ENCODE data around the gene IRS2. TPM values are rescaled to one million over a fixed set of nuclear protein-coding genes. Genes with fewer than 3 reads are reported as not detected.

Gene IRS2
- total RNA-seq, 1 donor from 2014 or later = 3.5 TPM

DNA sequence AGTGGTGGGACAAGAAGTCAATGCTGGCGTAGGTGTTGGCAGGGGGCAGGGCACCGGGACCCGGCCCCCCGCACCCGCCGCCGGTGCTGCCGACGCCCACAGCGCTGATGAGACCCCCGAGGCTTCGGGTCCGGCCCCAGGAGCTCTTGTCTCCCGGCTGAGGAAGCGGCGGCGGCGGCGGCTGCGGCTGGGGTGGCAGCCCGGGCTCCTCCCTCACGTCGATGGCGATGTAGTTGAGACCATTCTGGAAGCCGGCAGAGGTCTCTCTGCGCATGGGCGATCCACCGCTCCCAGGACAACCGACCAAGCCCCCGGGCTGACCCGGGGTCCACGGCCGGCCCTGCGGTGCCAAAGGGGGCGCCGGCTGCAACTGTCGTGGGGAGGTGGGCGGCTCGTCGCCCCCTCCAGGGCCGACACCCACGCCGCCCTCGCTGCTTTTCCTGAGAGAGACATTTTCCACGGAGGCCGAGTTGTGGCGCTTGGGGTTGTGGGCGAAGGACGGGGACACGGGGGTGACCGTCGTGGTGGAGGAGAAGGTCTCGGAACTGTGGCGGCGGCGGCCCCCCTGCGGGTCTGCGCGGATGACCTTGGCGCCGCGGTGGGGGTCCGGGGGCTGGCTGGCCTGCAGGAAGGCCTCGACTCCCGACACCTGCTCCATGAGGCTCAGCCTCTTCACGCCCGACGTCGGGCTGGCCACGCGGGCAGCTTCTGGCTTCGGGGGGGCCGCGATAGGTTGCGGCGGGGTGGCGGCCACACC lies 4.1 kb downstream of the IRS2 start:
- Mint-ChIP-seq H3K36me3 (ENCODE audit: low read depth) (peaks cover 8% of the 10 kb centered on the region), H3K9me3 (no peaks in the 10 kb centered on the region), H3K4me1 (peaks cover 26% of the 10 kb centered on the region), H3K4me3 (no peak overlapping the region), H3K27me3 (no peaks in the 10 kb centered on the region), H3K27ac (no peak overlapping the region)
- DNase-seq = no peak
- intact Hi-C loops (cut with micrococcal nuclease) = no loop called here

- intact Hi-C loops (cut with micrococcal nuclease) = no loop called here
- Mint-ChIP-seq H3K4me3 (no peak overlapping the region), H3K36me3 (ENCODE audit: low read depth) (peaks cover 8% of the 10 kb centered on the region), H3K27ac (no peak overlapping the region), H3K4me1 (peaks cover 33% of the 10 kb centered on the region), H3K27me3 (no peaks in the 10 kb centered on the region), H3K9me3 (no peaks in the 10 kb centered on the region)
- DNase-seq = peak; percentile 59
These were observed 4.9 kb downstream of the IRS2 start for GRCh38 chr13:109781384-109782065.

- Mint-ChIP-seq H3K27ac (no peak overlapping the region), H3K4me1 (peaks cover 35% of the 10 kb centered on the region), H3K4me3 (no peak overlapping the region), H3K27me3 (no peaks in the 10 kb centered on the region), H3K9me3 (no peaks in the 10 kb centered on the region), H3K36me3 (ENCODE audit: low read depth) (peaks cover 8% of the 10 kb centered on the region)
- intact Hi-C loops (cut with micrococcal nuclease) = no loop called here
- DNase-seq = peak; percentile 55
These were observed 5.5 kb downstream of the IRS2 start for GRCh38 chr13:109780845-109781383.

- H3K27me3 Mint-ChIP-seq = no peaks in the 10 kb centered on the region
- H3K27ac Mint-ChIP-seq = no peak overlapping the region
- intact Hi-C loops (cut with micrococcal nuclease) = loop anchor here (5.0 kb wide), 1 partner anchor 88 kb away; no protein-coding TSS in a partner anchor
- H3K9me3 Mint-ChIP-seq = no peaks in the 10 kb centered on the region
- peak overlapping the region; percentile 64 for H3K4me3 Mint-ChIP-seq
- peaks cover 35% of the 10 kb centered on the region for H3K4me1 Mint-ChIP-seq
- peak; percentile 54 for DNase-seq
- H3K36me3 Mint-ChIP-seq (ENCODE audit: low read depth) = peaks cover 8% of the 10 kb centered on the region
These were observed 6.4 kb downstream of the IRS2 start for GRCh38 chr13:109779876-109780510.

GRCh38 chr13:109779074-109779473 lies 7.3 kb downstream of the IRS2 start:
- Mint-ChIP-seq H3K27ac (peak overlapping the region; percentile 21), H3K9me3 (no peaks in the 10 kb centered on the region), H3K36me3 (ENCODE audit: low read depth) (peaks cover 7% of the 10 kb centered on the region), H3K4me1 (peaks cover 35% of the 10 kb centered on the region), H3K27me3 (no peaks in the 10 kb centered on the region), H3K4me3 (peak overlapping the region; percentile 64)
- peak; percentile 86 for DNase-seq
- intact Hi-C loops (cut with micrococcal nuclease) = loop anchor here (5.0 kb wide), 1 partner anchor 87 kb away; no protein-coding TSS in a partner anchor

- H3K36me3 Mint-ChIP-seq (ENCODE audit: low read depth) = peaks cover 6% of the 10 kb centered on the region
- peaks cover 40% of the 10 kb centered on the region for H3K4me1 Mint-ChIP-seq
- no peak overlapping the region for H3K27ac Mint-ChIP-seq
- no peaks in the 10 kb centered on the region for H3K9me3 Mint-ChIP-seq
- H3K27me3 Mint-ChIP-seq = no peaks in the 10 kb centered on the region
- peak; percentile 62 for DNase-seq
- H3K4me3 Mint-ChIP-seq = no peak overlapping the region
- intact Hi-C loops (cut with micrococcal nuclease) = loop anchor here (5.0 kb wide), 1 partner anchor 86 kb away; no protein-coding TSS in a partner anchor
These were observed 8.3 kb downstream of the IRS2 start for GRCh38 chr13:109778102-109778542.

- intact Hi-C loops (cut with micrococcal nuclease) = loop anchor here (5.0 kb wide), 1 partner anchor 84 kb away; no protein-coding TSS in a partner anchor
- peaks cover 3% of the 10 kb centered on the region for H3K36me3 Mint-ChIP-seq (ENCODE audit: low read depth)
- no peak overlapping the region for H3K4me3 Mint-ChIP-seq
- H3K27me3 Mint-ChIP-seq = no peaks in the 10 kb centered on the region
- H3K9me3 Mint-ChIP-seq = no peaks in the 10 kb centered on the region
- H3K27ac Mint-ChIP-seq = no peak overlapping the region
- peaks cover 40% of the 10 kb centered on the region for H3K4me1 Mint-ChIP-seq
- no peak for DNase-seq
These were observed 9.8 kb downstream of the IRS2 start for GRCh38 chr13:109776575-109776974.

- H3K4me1 Mint-ChIP-seq = peaks cover 24% of the 10 kb centered on the region
- H3K4me3 Mint-ChIP-seq = no peak overlapping the region
- H3K27me3 Mint-ChIP-seq = no peaks in the 10 kb centered on the region
- no peaks in the 10 kb centered on the region for H3K36me3 Mint-ChIP-seq (ENCODE audit: low read depth)
- H3K9me3 Mint-ChIP-seq = no peaks in the 10 kb centered on the region
- DNase-seq = no peak
- H3K27ac Mint-ChIP-seq = no peak overlapping the region
- intact Hi-C loops (cut with micrococcal nuclease) = no loop called here
These were observed 12.6 kb downstream of the IRS2 start for GRCh38 chr13:109773786-109774185.

- Mint-ChIP-seq H3K9me3 (no peaks in the 10 kb centered on the region), H3K4me1 (peaks cover 20% of the 10 kb centered on the region), H3K36me3 (ENCODE audit: low read depth) (no peaks in the 10 kb centered on the region), H3K27me3 (no peaks in the 10 kb centered on the region), H3K4me3 (no peak overlapping the region), H3K27ac (no peak overlapping the region)
- intact Hi-C loops (cut with micrococcal nuclease) = no loop called here
- DNase-seq = no peak
These were observed 13.1 kb downstream of the IRS2 start for GRCh38 chr13:109773276-109773675.

GRCh38 chr13:109771926-109772325 lies 14.5 kb downstream of the IRS2 start:
- H3K36me3 Mint-ChIP-seq (ENCODE audit: low read depth) = no peaks in the 10 kb centered on the region
- no peaks in the 10 kb centered on the region for H3K9me3 Mint-ChIP-seq
- H3K4me3 Mint-ChIP-seq = no peak overlapping the region
- no peak for DNase-seq
- no peaks in the 10 kb centered on the region for H3K27me3 Mint-ChIP-seq
- intact Hi-C loops (cut with micrococcal nuclease) = no loop called here
- no peak overlapping the region for H3K27ac Mint-ChIP-seq
- peaks cover 12% of the 10 kb centered on the region for H3K4me1 Mint-ChIP-seq

DNA sequence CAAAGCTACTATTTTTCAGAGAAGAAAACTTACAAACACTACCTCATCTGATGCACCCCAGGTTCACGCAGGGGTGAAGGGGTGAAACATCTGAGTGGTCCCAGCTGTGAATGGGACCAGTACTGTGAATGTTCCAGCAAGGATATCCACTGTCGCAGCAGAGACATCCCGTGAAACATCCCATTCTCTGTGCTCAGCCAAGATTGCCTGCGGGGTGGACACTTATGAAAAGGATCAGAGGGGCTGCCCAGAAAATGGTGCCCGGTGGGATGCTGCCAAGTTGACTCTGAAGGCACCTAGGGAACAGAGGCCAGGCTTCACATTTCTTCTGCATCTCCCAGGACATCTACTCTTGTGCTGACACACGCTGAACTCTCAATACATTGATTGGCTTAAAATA lies 15.9 kb downstream of the IRS2 start:
- Mint-ChIP-seq H3K4me1 (peaks cover 8% of the 10 kb centered on the region), H3K27ac (no peak overlapping the region), H3K27me3 (no peaks in the 10 kb centered on the region), H3K36me3 (ENCODE audit: low read depth) (no peaks in the 10 kb centered on the region), H3K9me3 (no peaks in the 10 kb centered on the region), H3K4me3 (no peak overlapping the region)
- intact Hi-C loops (cut with micrococcal nuclease) = no loop called here
- no peak for DNase-seq

- no peaks in the 10 kb centered on the region for H3K36me3 Mint-ChIP-seq (ENCODE audit: low read depth)
- no peak overlapping the region for H3K27ac Mint-ChIP-seq
- H3K4me1 Mint-ChIP-seq = peaks cover 11% of the 10 kb centered on the region
- H3K27me3 Mint-ChIP-seq = no peaks in the 10 kb centered on the region
- H3K9me3 Mint-ChIP-seq = no peaks in the 10 kb centered on the region
- no peak overlapping the region for H3K4me3 Mint-ChIP-seq
- no peak for DNase-seq
- intact Hi-C loops (cut with micrococcal nuclease) = no loop called here
These were observed 16.5 kb downstream of the IRS2 start for GRCh38 chr13:109769921-109770320.

- peaks cover 17% of the 10 kb centered on the region for H3K4me1 Mint-ChIP-seq
- no peak overlapping the region for H3K27ac Mint-ChIP-seq
These were observed 17.1 kb downstream of the IRS2 start for GRCh38 chr13:109769275-109769674.

DNA sequence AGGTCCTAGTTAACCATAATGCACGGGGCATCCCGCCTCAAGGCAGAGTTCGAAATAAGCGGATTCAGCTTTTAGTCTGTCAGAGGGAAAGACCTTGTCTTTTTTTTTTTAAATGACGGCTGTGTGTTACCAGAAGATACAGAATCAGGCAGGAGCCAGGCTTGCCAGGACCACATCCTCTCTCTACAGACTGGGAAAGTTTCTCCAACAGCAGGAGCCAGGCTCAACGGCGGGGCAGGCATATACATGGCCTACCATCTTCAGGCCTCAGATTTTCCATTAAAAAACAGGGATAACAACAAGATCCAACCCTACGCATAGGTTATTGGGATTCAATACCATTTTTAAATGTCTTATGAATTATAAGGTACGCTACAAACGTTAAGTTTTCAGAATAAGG lies 17.8 kb downstream of the IRS2 start:
- Mint-ChIP-seq H3K27me3 (peaks cover 1% of the 10 kb centered on the region), H3K4me3 (no peak overlapping the region), H3K36me3 (ENCODE audit: low read depth) (no peaks in the 10 kb centered on the region), H3K4me1 (peaks cover 14% of the 10 kb centered on the region), H3K9me3 (no peaks in the 10 kb centered on the region), H3K27ac (no peak overlapping the region)
- intact Hi-C loops (cut with micrococcal nuclease) = no loop called here
- no peak for DNase-seq

More at GRCh38 chr13:109769275-109769674, 17.1 kb downstream of the IRS2 start:
- no peaks in the 10 kb centered on the region for H3K9me3 Mint-ChIP-seq
- no peaks in the 10 kb centered on the region for H3K36me3 Mint-ChIP-seq (ENCODE audit: low read depth)
- no peaks in the 10 kb centered on the region for H3K27me3 Mint-ChIP-seq
- peak; percentile 48 for DNase-seq
- H3K4me3 Mint-ChIP-seq = no peak overlapping the region
- intact Hi-C loops (cut with micrococcal nuclease) = no loop called here
